AG09309 (cell line): ENCODE data around the gene SNAP25.

Experiments
- DNase-seq: peaks from one replicate; pipeline ENCODE4 v3.0.0-alpha.2; 2010; ENCODE audit warnings: low read depth
- H3K4me3 ChIP-seq: 2 replicates; pipeline ENCODE4 v1.5.1; 2011; ENCODE audit warnings: mild to moderate bottlenecking, low read depth, low read length, moderate library complexity; ENCODE audit not compliant: control insufficient read depth
- CTCF ChIP-seq: IDR thresholded peaks from 2 replicates; pipeline ENCODE4 v1.5.1; 2011; ENCODE audit warnings: mild to moderate bottlenecking, low read depth, low read length, inconsistent platforms; ENCODE audit not compliant: insufficient read depth, control insufficient read depth; ENCODE audit errors: missing control alignments

The SNAP25 gene

GRCh38 chr20:10228330-10228729 lies 9.7 kb downstream of the SNAP25 start:
- TF ChIP-seq CTCF: no peak
- H3K4me3 ChIP-seq: no peak overlapping the region
- no peak for DNase-seq

GRCh38 chr20:10231290-10231689 lies 12.7 kb downstream of the SNAP25 start:
- H3K4me3 ChIP-seq: no peak overlapping the region
- DNase-seq: no peak
- TF ChIP-seq CTCF: no peak

- DNase-seq: no peak
- H3K4me3 ChIP-seq: no peak overlapping the region
- no peak for TF ChIP-seq CTCF
These were observed 18.2 kb downstream of the SNAP25 start for GRCh38 chr20:10236540-10237533.

- no peak for TF ChIP-seq CTCF
- DNase-seq: no peak
- no peak overlapping the region for H3K4me3 ChIP-seq
These were observed 21.3 kb downstream of the SNAP25 start for GRCh38 chr20:10239954-10240353.

- no peak for TF ChIP-seq CTCF
- DNase-seq: no peak
- H3K4me3 ChIP-seq: no peak overlapping the region
These were observed 22.0 kb downstream of the SNAP25 start for GRCh38 chr20:10240655-10241054.

GRCh38 chr20:10242166-10242565 lies 23.5 kb downstream of the SNAP25 start:
- H3K4me3 ChIP-seq: no peak overlapping the region
- no peak for TF ChIP-seq CTCF
- DNase-seq: no peak
